ENCODE data around the gene ITM2B.

The ITM2B gene

DNA sequence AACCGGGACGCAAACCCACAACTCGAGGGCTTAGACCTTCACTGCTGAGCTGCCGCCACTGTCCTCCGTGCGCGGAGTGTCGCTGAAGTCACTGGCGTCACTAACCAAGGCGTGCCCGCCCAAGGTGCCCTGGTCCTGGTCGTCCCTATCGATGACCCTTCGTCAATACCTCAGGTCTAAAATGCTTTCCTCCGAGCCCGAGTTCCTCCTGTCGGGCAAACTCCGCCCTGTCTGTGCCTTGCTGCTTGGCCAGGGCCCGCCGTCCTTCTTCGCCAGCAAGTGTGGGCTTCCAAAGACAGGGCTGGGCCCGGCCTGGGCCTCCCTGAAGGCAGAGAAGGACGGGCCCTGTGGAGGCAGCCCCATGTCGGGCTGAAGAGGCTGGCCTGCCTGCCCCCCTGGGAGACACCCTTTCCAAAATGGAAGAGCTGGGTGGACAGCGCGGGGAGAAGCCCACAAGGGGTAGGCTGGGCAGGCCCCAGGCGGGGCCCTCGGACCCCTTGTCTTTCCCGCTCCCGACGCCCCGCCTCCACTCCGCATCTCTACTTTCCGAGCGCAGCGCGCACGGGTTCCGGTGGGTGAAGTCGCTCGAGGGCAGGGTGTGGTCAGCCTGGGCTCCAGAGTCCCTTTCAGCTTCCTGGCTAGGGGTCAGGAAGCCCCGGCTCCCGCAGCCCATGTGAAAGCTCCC is 84.0 kb downstream of the ITM2B start:
- no peak for DNase-seq

DNA sequence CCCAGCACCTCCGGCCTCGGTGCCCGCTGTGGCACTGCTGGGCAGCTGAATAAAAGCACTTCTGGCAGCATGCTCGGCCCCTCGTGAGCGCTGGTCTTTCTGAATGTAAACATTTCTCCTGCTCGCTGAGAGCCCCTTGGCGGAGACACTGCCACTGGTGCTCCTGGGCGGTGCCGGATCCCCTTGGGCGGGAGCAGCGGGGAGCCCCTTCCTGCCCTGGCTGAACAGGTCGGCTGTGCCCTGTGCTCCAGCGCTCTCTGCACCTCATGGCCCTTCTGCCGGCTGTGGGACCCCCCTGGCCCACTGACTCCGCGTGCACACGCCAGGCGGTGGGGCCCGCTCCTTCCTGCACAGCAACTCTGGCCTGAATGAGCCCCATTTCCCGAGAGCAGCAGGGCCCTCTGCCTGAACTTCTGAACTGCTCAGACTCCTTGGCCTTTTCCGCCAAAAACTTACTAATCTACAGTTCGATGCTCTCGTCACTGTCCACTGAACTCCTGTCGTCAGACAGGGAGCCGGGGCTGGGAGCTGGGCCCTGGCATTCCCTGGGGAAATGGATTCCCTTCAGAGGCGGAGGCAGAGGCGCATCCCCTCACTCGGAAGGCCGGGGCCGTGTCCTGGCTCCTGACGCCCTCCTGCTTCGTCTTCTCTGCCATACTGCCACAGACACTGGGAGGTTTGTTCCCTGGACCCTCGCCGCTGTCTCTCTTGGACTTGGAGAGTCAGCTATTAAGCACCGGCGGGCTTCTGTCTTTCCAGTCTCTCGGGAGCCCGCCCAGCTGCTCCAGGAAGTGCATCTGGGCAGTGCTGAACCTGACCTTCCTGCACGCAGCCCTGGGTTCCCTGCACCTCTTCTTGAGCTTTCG is 84.7 kb downstream of the ITM2B start:
- DNase-seq: no peak

DNA sequence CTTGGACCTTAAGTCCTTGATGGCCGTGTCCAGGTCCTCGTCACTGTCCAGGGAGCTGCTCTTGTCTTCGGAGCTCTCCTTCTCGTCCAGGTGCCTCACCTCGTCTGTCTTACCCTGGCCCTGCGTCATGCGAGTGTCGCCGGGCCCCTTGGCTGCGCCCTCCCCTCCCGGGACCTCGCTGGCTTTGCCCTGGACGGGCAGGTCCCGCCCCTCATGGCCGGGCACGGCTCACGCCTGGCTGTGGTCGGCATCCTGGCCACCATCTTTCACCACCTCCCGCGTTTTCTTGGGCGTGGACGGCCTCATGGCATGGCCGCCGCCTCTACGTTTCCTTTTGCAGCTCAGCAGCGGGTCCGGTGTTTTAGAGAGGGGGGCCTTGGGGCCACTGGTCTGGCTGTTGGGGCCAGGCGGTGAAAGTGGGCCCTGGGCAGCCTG is 85.4 kb downstream of the ITM2B start:
- DNase-seq: no peak

DNA sequence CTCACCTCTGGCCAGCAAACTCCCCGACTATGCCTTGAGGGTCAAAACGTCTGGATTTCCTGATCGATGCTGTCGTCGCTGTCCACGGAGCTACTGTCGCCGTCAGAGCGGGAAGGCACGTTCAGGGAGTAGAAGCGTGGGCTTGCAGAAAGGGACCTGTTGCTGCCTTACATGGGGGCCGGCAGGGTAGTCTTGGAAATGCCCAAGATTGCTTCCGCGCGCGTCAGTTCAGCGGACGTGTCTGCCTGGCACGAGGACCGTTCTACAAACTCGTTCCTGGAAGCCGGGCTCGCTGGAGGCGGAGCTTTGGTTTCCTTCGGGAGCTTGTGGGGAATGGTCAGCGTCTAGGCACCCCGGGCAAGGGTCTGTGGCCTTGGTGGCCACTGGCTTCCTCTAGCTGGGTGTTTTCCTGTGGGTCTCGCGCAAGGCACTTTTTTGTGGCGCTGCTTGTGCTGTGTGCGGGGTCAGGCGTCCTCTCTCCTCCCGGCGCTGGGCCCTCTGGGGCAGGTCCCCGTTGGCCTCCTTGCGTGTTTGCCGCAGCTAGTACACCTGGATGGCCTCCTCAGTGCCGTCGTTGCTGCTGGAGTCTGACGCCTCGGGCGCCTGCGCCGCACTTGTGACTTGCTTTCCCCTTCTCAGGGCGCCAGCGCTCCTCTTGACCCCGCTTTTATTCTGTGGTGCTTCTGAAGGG is 86.0 kb downstream of the ITM2B start:
- DNase-seq: no peak

Measured in DMS153 (cell line).